Psoas muscle (tissue), 8 donors: ENCODE measurements around the gene HEXIM2. TPM values are rescaled to one million over a fixed set of nuclear protein-coding genes. Genes with fewer than 3 reads are reported as not detected.
"Not testable (repeated sequence)": the region's sequence is repeated elsewhere in the genome, so short reads cannot be mapped to it uniquely, and the experiment has no call there.

Experiments used
- ATAC-seq, 4 donors: fragments of 200-7000 bp; cut with Tn5 transposase; one replicate each; pipeline ENCODE4 v1.9.1; 2020; ENCODE audit warnings: moderate library complexity in 3 of 4, mild to moderate bottlenecking in 2 of 4
- DNase-seq, 2 donors: peaks; one replicate each; pipeline ENCODE4 v3.0.0-alpha.2; 2020
- H3K27ac ChIP-seq: fragments of 200-600 bp; one replicate; pipeline ENCODE4 v1.8.0; 2022
- H3K27me3 ChIP-seq, 3 donors: fragments of 200-600 bp in 1 of 3; one replicate each; pipeline versions ENCODE4 v1.6.1 to v1.8.0; 2013 to 2022; ENCODE audit warnings: low read length in 2 of 3, mild to moderate bottlenecking in 2 of 3, moderate library complexity in 1 of 3; ENCODE audit not compliant: insufficient read depth in 3 of 3
- H3K36me3 ChIP-seq, 2 donors: fragments of 200-600 bp in 1 of 2; one replicate each; pipeline versions ENCODE4 v1.6.1 to v1.8.0; 2013 to 2022; ENCODE audit warnings: low read depth in 1 of 2, mild to moderate bottlenecking in 1 of 2, moderate library complexity in 1 of 2; ENCODE audit not compliant: insufficient read depth in 1 of 2
- H3K4me1 ChIP-seq: fragments of 200-600 bp; one replicate; pipeline ENCODE4 v1.8.0; 2022
- H3K4me3 ChIP-seq: fragments of 200-600 bp; one replicate; pipeline ENCODE4 v1.8.0; 2022; ENCODE audit warnings: mild to moderate bottlenecking
- H3K9me3 ChIP-seq: fragments of 200-600 bp; one replicate; pipeline ENCODE4 v1.8.0; 2022
- WGBS, 3 donors: extraction: QIAGEN DNeasy Blood & Tissue Kit; methylation state at CpG; one replicate each; pipeline versions ENCODE4 v1.1.6 to v1.1.7; 2013; 5-methylcytosine and 5-hydroxymethylcytosine counted together
- intact Hi-C, 2 donors: fragments of 100-400 bp; cut with DNase I; formaldehyde crosslinking; loops; one replicate each; pipeline versions ENCODE4 v1.11.0 to v1.14.2; 2022
- polyA plus RNA-seq, 3 donors: library from polyadenylated mRNA; stranded (reverse); fragments of 200-250 nt; gene quantifications; one replicate each; pipeline ENCODE4 v1.2.3, GENCODE V29; 2013
- total RNA-seq, 4 donors: library from RNA; stranded (reverse); fragmentation: NEBNext Ultra II Directional in 2 of 4; extraction: Animal tissue kit (Norgen Biotek cat#: 25700) in 2 of 4; gene quantifications; one replicate each; pipeline versions ENCODE4 v1.2.1 to v1.2.4, GENCODE V29; 2021 to 2023
- TF ChIP-seq, protein P1 (sequence below): fragments of 200-600 bp; IDR thresholded peaks from one replicate; pipeline ENCODE4 v1.8.0; 2022; ENCODE audit warnings: antibody characterized with exemption
- donor health status: healthy with polysubstance abuse.
- donor health status: DM: no; HTN: no; CAD: no; lungs with moderate emphysema.
- donor health status: Bipolar disorder and iron deficiency.
- donor health status: healthy.
- donor health status: DM: yes; HTN: yes; CAD: no.
- donor health status: DM: no; HTN: no; CAD: no.
- donor health status: DM: no; HTN: no; CAD: no.
- donor health status: DM: yes; HTN: yes; CAD: no.

The HEXIM2 gene
- total and polyA plus RNA-seq, 7 donors: 8.2 to 69.5 (median 45.7) TPM

GRCh38 chr17:45121055-45121454, 40.6 kb upstream of the HEXIM2 start:
- DNase-seq (peak in 1 of 2 donors; percentile 9), ATAC-seq (no peak)
- TF ChIP-seq, protein P1, sequence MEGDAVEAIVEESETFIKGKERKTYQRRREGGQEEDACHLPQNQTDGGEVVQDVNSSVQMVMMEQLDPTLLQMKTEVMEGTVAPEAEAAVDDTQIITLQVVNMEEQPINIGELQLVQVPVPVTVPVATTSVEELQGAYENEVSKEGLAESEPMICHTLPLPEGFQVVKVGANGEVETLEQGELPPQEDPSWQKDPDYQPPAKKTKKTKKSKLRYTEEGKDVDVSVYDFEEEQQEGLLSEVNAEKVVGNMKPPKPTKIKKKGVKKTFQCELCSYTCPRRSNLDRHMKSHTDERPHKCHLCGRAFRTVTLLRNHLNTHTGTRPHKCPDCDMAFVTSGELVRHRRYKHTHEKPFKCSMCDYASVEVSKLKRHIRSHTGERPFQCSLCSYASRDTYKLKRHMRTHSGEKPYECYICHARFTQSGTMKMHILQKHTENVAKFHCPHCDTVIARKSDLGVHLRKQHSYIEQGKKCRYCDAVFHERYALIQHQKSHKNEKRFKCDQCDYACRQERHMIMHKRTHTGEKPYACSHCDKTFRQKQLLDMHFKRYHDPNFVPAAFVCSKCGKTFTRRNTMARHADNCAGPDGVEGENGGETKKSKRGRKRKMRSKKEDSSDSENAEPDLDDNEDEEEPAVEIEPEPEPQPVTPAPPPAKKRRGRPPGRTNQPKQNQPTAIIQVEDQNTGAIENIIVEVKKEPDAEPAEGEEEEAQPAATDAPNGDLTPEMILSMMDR: no peak
- no peaks in the 10 kb centered on the region for H3K9me3 ChIP-seq
- 75 to 81% (median 76%) methylated on average over 38 to 45 of the region's 45 CpGs for WGBS, 3 donors
- H3K4me3 ChIP-seq: no peak overlapping the region
- H3K27ac ChIP-seq: no peak overlapping the region
- peaks cover 24% of the 10 kb centered on the region for H3K4me1 ChIP-seq
- intact Hi-C loops: no loop called here
- H3K36me3 ChIP-seq: peaks cover 0 to 17% of the 10 kb centered on the region in 2 donors
- no peaks in the 10 kb centered on the region for H3K27me3 ChIP-seq

- Histone ChIP-seq H3K27ac (peak overlapping the region; percentile 50), H3K4me3 (no peak overlapping the region), H3K27me3 (no peaks in the 10 kb centered on the region), H3K9me3 (no peaks in the 10 kb centered on the region), H3K4me1 (peaks cover 39% of the 10 kb centered on the region), H3K36me3 (peaks cover 0 to 17% of the 10 kb centered on the region in 2 donors)
- TF ChIP-seq, protein P1: no peak
- WGBS, 3 donors: 92 to 95% (median 92%) methylated on average over 6 of the region's 6 CpGs
- intact Hi-C loops: no loop called here
- ATAC-seq (no peak), DNase-seq (no peak)
Observed at GRCh38 chr17:45123076-45123770, 38.5 kb upstream of the HEXIM2 start.

GRCh38 chr17:45123930-45124796, 37.5 kb upstream of the HEXIM2 start:
- 58 to 61% (median 59%) methylated on average over 15 of the region's 15 CpGs for WGBS, 3 donors
- peaks cover 0 to 10% of the 10 kb centered on the region in 2 donors for H3K36me3 ChIP-seq
- DNase-seq: peak; percentile 80 to 85

DNA sequence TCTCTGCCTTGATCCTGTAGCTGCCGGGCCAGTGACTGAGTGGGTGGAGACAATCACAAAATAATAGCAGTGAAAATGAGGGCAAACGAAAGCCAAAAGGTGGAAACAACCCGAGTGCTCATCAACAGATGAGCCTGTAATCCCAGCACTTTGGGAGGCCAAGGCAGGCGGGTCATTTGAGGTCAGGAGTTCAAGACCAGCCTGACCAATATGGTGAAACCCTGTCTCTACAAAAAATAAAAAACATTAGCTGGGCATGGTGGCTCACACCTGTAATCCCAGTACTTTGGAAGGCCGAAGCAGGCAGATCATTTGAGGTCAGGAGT, 36.9 kb upstream of the HEXIM2 start:
- H3K36me3 ChIP-seq, DNase-seq, ATAC-seq, intact Hi-C loops, H3K4me3 ChIP-seq, H3K27me3 ChIP-seq, H3K9me3 ChIP-seq: not testable (repeated sequence)
- Histone ChIP-seq H3K27ac (peak overlapping the region; percentile 50), H3K4me1 (peaks cover 54% of the 10 kb centered on the region)
- WGBS, 3 donors: 43 to 61% (median 52%) methylated on average over 5 of the region's 5 CpGs

More at GRCh38 chr17:45123930-45124796, 37.5 kb upstream of the HEXIM2 start:
- intact Hi-C loops: no loop called here
- Histone ChIP-seq H3K27ac (peak overlapping the region; percentile 50), H3K27me3 (no peaks in the 10 kb centered on the region), H3K9me3 (no peaks in the 10 kb centered on the region), H3K4me1 (peaks cover 49% of the 10 kb centered on the region), H3K4me3 (no peak overlapping the region)
- ATAC-seq: peak; percentile 69 to 82 (median 74)
- TF ChIP-seq, protein P1: no peak

DNA sequence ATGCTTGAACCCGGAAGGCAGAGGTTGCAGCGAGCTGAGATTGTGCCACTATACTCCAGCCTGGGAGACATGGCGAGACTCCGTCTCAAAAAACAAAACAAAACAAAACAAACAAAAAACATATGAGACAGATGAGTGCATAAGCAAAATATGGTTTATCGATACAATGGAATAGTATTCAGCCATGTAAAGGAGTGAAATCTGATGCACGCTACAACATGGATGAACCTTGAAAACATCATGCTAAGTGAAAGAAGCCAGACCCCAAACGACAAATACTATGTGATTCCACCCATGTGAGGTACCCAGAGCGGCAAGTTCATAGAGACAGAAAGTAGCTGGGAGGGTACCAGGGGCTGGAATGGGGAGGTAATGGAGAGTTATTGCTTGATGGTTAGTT, 36.2 kb upstream of the HEXIM2 start:
- Histone ChIP-seq H3K36me3 (no peaks in the 10 kb centered on the region), H3K27ac (no peak overlapping the region), H3K27me3 (no peaks in the 10 kb centered on the region), H3K9me3 (no peaks in the 10 kb centered on the region), H3K4me1 (peaks cover 62% of the 10 kb centered on the region), H3K4me3 (no peak overlapping the region)
- TF ChIP-seq, protein P1: no peak
- intact Hi-C loops: no loop called here
- 97 to 99% (median 98%) methylated on average over 8 of the region's 8 CpGs for WGBS, 3 donors
- ATAC-seq: no peak
- no peak for DNase-seq
